ENCODE measurements around the gene RSU1.

RSU1 gene

GRCh38 chr10:16728266-16728665, 89.0 kb downstream of the RSU1 start:
- H3F3A ChIP-seq (ENCODE audit: insufficient read depth, low read length) = no peaks in the 10 kb centered on the region
- H3K4me1 ChIP-seq (ENCODE audit: insufficient read depth, low read length, severe bottlenecking) = no peaks in the 10 kb centered on the region
- no peaks in the 10 kb centered on the region for H3K9me3 ChIP-seq (ENCODE audit: low read length)
- no peak for TF ChIP-seq CTCF (IDR thresholded peaks at IDR 0.05; ENCODE audit: low read length)
- TF ChIP-seq EZH2 (IDR thresholded peaks at IDR 0.05; ENCODE audit: borderline replicate concordance, low read length) = no peak
- H2AFZ ChIP-seq (ENCODE audit: low read length) = no peak overlapping the region
- no peak overlapping the region for H3K4me2 ChIP-seq (ENCODE audit: low read length)
- no peaks in the 10 kb centered on the region for H4K20me1 ChIP-seq (ENCODE audit: insufficient read depth, low read length)
- H3K79me2 ChIP-seq (ENCODE audit: insufficient read depth, low read length) = no peaks in the 10 kb centered on the region
- H3K27me3 ChIP-seq (ENCODE audit: insufficient read depth, low read length) = no peaks in the 10 kb centered on the region
- H3K9ac ChIP-seq (ENCODE audit: low read length) = no peak overlapping the region
- H3K9me2 ChIP-seq (ENCODE audit: low read depth, low read length) = no peaks in the 10 kb centered on the region
- no peak overlapping the region for H3K4me3 ChIP-seq (ENCODE audit: low read depth, low read length, poor library complexity, severe bottlenecking)
- no peaks in the 10 kb centered on the region for H3K36me3 ChIP-seq (ENCODE audit: insufficient read depth, low read length)
- no peak overlapping the region for H3K27ac ChIP-seq (ENCODE audit: low read depth, low read length, poor library complexity, severe bottlenecking)

GRCh38 chr10:16727666-16728065, 89.6 kb downstream of the RSU1 start:
- Histone ChIP-seq H4K20me1 (ENCODE audit: insufficient read depth, low read length) (no peaks in the 10 kb centered on the region), H3K4me3 (ENCODE audit: low read depth, low read length, poor library complexity, severe bottlenecking) (no peak overlapping the region), H3K9me3 (ENCODE audit: low read length) (no peaks in the 10 kb centered on the region), H3K36me3 (ENCODE audit: insufficient read depth, low read length) (no peaks in the 10 kb centered on the region), H3K79me2 (ENCODE audit: insufficient read depth, low read length) (no peaks in the 10 kb centered on the region), H3F3A (ENCODE audit: insufficient read depth, low read length) (no peaks in the 10 kb centered on the region), H3K27ac (ENCODE audit: low read depth, low read length, poor library complexity, severe bottlenecking) (no peak overlapping the region), H3K4me2 (ENCODE audit: low read length) (no peak overlapping the region), H3K9ac (ENCODE audit: low read length) (no peak overlapping the region), H3K4me1 (ENCODE audit: insufficient read depth, low read length, severe bottlenecking) (no peaks in the 10 kb centered on the region), H3K9me2 (ENCODE audit: low read depth, low read length) (no peaks in the 10 kb centered on the region), H3K27me3 (ENCODE audit: insufficient read depth, low read length) (no peaks in the 10 kb centered on the region), H2AFZ (ENCODE audit: low read length) (no peak overlapping the region)
- no peak for TF ChIP-seq EZH2 (IDR thresholded peaks at IDR 0.05; ENCODE audit: borderline replicate concordance, low read length)

- no peaks in the 10 kb centered on the region for H3K9me3 ChIP-seq (ENCODE audit: low read length)
- H3F3A ChIP-seq (ENCODE audit: insufficient read depth, low read length) = no peaks in the 10 kb centered on the region
- H3K27ac ChIP-seq (ENCODE audit: low read depth, low read length, poor library complexity, severe bottlenecking) = no peak overlapping the region
- no peaks in the 10 kb centered on the region for H3K9me2 ChIP-seq (ENCODE audit: low read depth, low read length)
- no peak overlapping the region for H3K9ac ChIP-seq (ENCODE audit: low read length)
- H3K4me1 ChIP-seq (ENCODE audit: insufficient read depth, low read length, severe bottlenecking) = no peaks in the 10 kb centered on the region
- H3K27me3 ChIP-seq (ENCODE audit: insufficient read depth, low read length) = no peaks in the 10 kb centered on the region
- H3K36me3 ChIP-seq (ENCODE audit: insufficient read depth, low read length) = no peaks in the 10 kb centered on the region
- H4K20me1 ChIP-seq (ENCODE audit: insufficient read depth, low read length) = no peaks in the 10 kb centered on the region
- H3K79me2 ChIP-seq (ENCODE audit: insufficient read depth, low read length) = no peaks in the 10 kb centered on the region
- no peak overlapping the region for H3K4me2 ChIP-seq (ENCODE audit: low read length)
- H2AFZ ChIP-seq (ENCODE audit: low read length) = no peak overlapping the region
- no peak overlapping the region for H3K4me3 ChIP-seq (ENCODE audit: low read depth, low read length, poor library complexity, severe bottlenecking)
- TF ChIP-seq EZH2 (IDR thresholded peaks at IDR 0.05; ENCODE audit: borderline replicate concordance, low read length) (no peak), CTCF (IDR thresholded peaks at IDR 0.05; ENCODE audit: low read length) (no peak)
These were observed 92.7 kb downstream of the RSU1 start for GRCh38 chr10:16724509-16724908.

GRCh38 chr10:16720812-16721211, 96.4 kb downstream of the RSU1 start:
- H2AFZ ChIP-seq (ENCODE audit: low read length) = no peak overlapping the region
- TF ChIP-seq EZH2 (IDR thresholded peaks at IDR 0.05; ENCODE audit: borderline replicate concordance, low read length) (no peak), CTCF (IDR thresholded peaks at IDR 0.05; ENCODE audit: low read length) (no peak)
- no peaks in the 10 kb centered on the region for H3K27me3 ChIP-seq (ENCODE audit: insufficient read depth, low read length)
- no peaks in the 10 kb centered on the region for H3K9me2 ChIP-seq (ENCODE audit: low read depth, low read length)
- no peak overlapping the region for H3K9ac ChIP-seq (ENCODE audit: low read length)
- no peak overlapping the region for H3K4me3 ChIP-seq (ENCODE audit: low read depth, low read length, poor library complexity, severe bottlenecking)
- no peaks in the 10 kb centered on the region for H3F3A ChIP-seq (ENCODE audit: insufficient read depth, low read length)
- H3K36me3 ChIP-seq (ENCODE audit: insufficient read depth, low read length) = no peaks in the 10 kb centered on the region
- no peak overlapping the region for H3K27ac ChIP-seq (ENCODE audit: low read depth, low read length, poor library complexity, severe bottlenecking)
- no peaks in the 10 kb centered on the region for H4K20me1 ChIP-seq (ENCODE audit: insufficient read depth, low read length)
- H3K79me2 ChIP-seq (ENCODE audit: insufficient read depth, low read length) = no peaks in the 10 kb centered on the region
- no peaks in the 10 kb centered on the region for H3K4me1 ChIP-seq (ENCODE audit: insufficient read depth, low read length, severe bottlenecking)
- H3K4me2 ChIP-seq (ENCODE audit: low read length) = no peak overlapping the region
- no peaks in the 10 kb centered on the region for H3K9me3 ChIP-seq (ENCODE audit: low read length)

Data from OCI-LY1 (cell line).